ENCODE results near the gene METTL21A. TPM values are rescaled to one million over a fixed set of nuclear protein-coding genes. Genes with fewer than 3 reads are reported as not detected.

The METTL21A gene
- polyA plus RNA-seq, 1 experiment, result 11.3 TPM

DNA sequence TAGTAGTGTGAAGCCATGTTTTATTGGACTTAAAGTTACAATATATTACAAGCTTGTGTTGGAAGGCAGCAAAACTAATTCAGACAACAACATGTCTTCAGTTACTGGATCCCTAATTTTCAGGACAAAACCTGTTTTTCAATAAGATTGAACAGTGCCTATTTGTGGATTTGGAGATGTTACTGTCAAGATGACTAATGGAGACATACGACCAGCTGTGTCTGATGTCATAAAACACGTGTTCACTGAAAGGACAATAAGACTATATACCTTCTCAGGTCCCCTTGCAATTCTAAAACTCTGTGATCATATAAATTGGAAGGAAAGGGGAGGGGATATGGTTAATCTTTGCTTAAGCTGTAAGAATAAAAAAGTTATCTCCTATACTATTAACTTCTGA is 21.7 kb downstream of the METTL21A start:
- TF ChIP-seq, protein P1, sequence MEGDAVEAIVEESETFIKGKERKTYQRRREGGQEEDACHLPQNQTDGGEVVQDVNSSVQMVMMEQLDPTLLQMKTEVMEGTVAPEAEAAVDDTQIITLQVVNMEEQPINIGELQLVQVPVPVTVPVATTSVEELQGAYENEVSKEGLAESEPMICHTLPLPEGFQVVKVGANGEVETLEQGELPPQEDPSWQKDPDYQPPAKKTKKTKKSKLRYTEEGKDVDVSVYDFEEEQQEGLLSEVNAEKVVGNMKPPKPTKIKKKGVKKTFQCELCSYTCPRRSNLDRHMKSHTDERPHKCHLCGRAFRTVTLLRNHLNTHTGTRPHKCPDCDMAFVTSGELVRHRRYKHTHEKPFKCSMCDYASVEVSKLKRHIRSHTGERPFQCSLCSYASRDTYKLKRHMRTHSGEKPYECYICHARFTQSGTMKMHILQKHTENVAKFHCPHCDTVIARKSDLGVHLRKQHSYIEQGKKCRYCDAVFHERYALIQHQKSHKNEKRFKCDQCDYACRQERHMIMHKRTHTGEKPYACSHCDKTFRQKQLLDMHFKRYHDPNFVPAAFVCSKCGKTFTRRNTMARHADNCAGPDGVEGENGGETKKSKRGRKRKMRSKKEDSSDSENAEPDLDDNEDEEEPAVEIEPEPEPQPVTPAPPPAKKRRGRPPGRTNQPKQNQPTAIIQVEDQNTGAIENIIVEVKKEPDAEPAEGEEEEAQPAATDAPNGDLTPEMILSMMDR (IDR thresholded peaks at IDR 0.05; ENCODE audit: insufficient read depth, low read depth, low read length), result no peak
- no peaks in the 10 kb centered on the region for H3K36me3 ChIP-seq (ENCODE audit: control insufficient read depth, insufficient read depth, low read length)
- H3K4me3 ChIP-seq (ENCODE audit: low read depth, low read length), result no peak overlapping the region
- ChIA-PET CTCF (no interaction called here), POLR2A (no interaction called here)
- no peak for DNase-seq (ENCODE audit: low read depth)
- no peaks in the 10 kb centered on the region for H3K27me3 ChIP-seq (ENCODE audit: control insufficient read depth, insufficient read depth, low read length)

DNA sequence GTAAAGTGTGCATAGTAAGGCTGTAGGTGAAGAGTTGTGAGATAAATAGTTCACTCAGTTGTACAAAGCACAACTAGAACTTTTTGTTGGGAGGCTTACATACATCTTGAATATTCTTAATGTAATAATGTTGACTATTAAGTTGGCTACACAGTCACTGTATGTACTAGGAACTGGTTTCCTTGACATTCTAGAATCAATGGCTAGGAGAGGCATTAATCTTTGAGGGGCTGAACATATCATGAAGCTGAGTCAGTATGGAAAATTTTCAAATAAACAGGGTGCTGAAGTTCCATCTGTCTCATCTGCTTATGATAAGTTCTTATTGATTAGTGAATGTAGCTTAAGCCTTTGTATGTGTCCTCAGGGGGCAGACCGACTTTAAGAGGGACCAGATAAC is 23.4 kb downstream of the METTL21A start:
- Histone ChIP-seq H3K4me3 (ENCODE audit: low read depth, low read length) (no peak overlapping the region), H3K36me3 (ENCODE audit: control insufficient read depth, insufficient read depth, low read length) (no peaks in the 10 kb centered on the region), H3K27me3 (ENCODE audit: control insufficient read depth, insufficient read depth, low read length) (no peaks in the 10 kb centered on the region)
- DNase-seq (ENCODE audit: low read depth), result no peak
- TF ChIP-seq, protein P1 (IDR thresholded peaks at IDR 0.05; ENCODE audit: insufficient read depth, low read depth, low read length), result no peak
- ChIA-PET POLR2A (no interaction called here), CTCF (no interaction called here)

DNA sequence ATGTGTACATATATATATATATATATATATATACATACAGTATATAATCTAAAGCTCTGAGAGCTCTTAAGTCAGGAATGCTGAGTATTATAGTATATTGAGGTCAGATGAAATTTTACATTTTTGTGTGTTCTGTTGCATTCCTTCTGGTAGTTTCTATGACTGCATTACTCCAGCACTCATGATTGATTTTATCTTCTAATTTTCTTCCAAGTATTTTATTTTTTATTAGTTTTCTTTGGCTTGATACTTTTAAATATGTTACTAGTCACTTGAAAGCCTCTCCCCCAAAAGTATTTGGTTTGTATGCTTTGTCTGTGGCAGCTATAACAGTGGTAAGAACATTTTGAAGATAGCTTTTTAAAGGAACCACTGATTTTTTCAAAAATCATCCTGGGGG is 25.0 kb downstream of the METTL21A start:
- TF ChIP-seq, protein P1 (IDR thresholded peaks at IDR 0.05; ENCODE audit: insufficient read depth, low read depth, low read length), result no peak
- CTCF ChIA-PET, result no interaction called here
- POLR2A ChIA-PET, result no interaction called here
- Histone ChIP-seq H3K36me3 (ENCODE audit: control insufficient read depth, insufficient read depth, low read length) (peaks cover 2% of the 10 kb centered on the region; the same call in 1 of the 2 replicates), H3K4me3 (ENCODE audit: low read depth, low read length) (no peak overlapping the region), H3K27me3 (ENCODE audit: control insufficient read depth, insufficient read depth, low read length) (no peaks in the 10 kb centered on the region)
- peak; percentile 46 for DNase-seq (ENCODE audit: low read depth)

DNA sequence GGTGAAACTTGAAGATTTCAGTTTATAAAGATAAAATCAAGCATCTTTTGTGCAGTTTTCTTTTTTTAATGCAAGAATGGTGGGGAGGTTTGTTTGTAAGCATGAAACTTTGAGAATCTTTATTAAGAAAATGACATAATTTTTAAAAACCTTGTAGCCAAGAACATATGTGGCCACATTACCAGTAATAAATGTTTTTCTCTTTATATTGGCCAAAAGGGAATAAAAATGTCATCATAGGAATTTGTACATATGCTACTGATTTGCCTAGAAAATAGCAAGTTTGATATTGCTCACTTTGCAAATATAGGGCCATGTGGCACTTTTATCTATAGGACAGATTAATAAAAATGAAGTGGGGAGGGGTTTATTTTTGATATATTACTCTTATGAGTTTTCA is 25.6 kb downstream of the METTL21A start:
- Histone ChIP-seq H3K36me3 (ENCODE audit: control insufficient read depth, insufficient read depth, low read length) (peaks cover 2% of the 10 kb centered on the region; the same call in 1 of the 2 replicates), H3K27me3 (ENCODE audit: control insufficient read depth, insufficient read depth, low read length) (no peaks in the 10 kb centered on the region), H3K4me3 (ENCODE audit: low read depth, low read length) (no peak overlapping the region)
- ChIA-PET POLR2A (no interaction called here), CTCF (no interaction called here)
- no peak for DNase-seq (ENCODE audit: low read depth)
- TF ChIP-seq, protein P1 (IDR thresholded peaks at IDR 0.05; ENCODE audit: insufficient read depth, low read depth, low read length), result no peak

DNA sequence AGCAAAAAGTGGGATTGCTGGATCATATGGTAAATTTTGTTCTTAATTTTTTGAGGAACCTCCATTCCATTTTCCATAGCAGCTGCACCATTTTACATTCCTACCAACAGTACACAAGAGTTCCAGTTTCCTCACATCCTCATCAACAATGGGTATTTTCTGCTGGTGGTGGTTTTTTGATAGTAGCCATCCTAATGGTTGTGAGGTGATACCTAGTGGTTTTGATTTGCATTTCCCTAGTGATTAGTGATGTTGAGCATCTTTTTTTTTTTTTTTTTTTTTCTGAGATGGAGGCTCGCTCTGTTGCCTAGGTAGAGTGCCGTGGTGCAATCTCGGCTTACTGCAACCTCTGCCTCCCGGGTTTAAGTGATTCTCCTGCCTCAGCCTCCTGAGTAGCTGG is 30.5 kb downstream of the METTL21A start:
- Histone ChIP-seq H3K36me3 (ENCODE audit: control insufficient read depth, insufficient read depth, low read length) (peaks cover 2% of the 10 kb centered on the region), H3K4me3 (ENCODE audit: low read depth, low read length) (no peak overlapping the region), H3K27me3 (ENCODE audit: control insufficient read depth, insufficient read depth, low read length) (no peaks in the 10 kb centered on the region)
- CTCF ChIA-PET, result no interaction called here
- DNase-seq (ENCODE audit: low read depth), result no peak
- TF ChIP-seq, protein P1 (IDR thresholded peaks at IDR 0.05; ENCODE audit: insufficient read depth, low read depth, low read length), result no peak
- POLR2A ChIA-PET, result no interaction called here

Measured in BJ (cell line).